Lower leg skin (tissue), 4 donors: Measurements from ENCODE around the gene FKRP. TPM values are rescaled to one million over a fixed set of nuclear protein-coding genes. Genes with fewer than 3 reads are reported as not detected.

ENCODE experiments used
- DNase-seq, 2 donors: peaks; one replicate each; pipeline ENCODE4 v3.0.0-alpha.2; 2019; ENCODE audit warnings: low spot score in 2 of 2
- H3K4me3 ChIP-seq: fragments of 200-600 bp; sonication (generic); 2 replicates; pipeline ENCODE4 v1.5.1; 2017; ENCODE audit warnings: mild to moderate bottlenecking, low read depth; ENCODE audit not compliant: poor library complexity, severe bottlenecking
- POLR2A ChIP-seq, 2 donors: fragments of 450-650 bp; IDR thresholded peaks; one replicate each; pipeline ENCODE4 v1.6.1; 2016 to 2017; ENCODE audit warnings: antibody characterized with exemption in 2 of 2, mild to moderate bottlenecking in 1 of 2, moderate library complexity in 1 of 2
- WGBS, 2 donors: methylation state at CpG; one replicate each; pipeline ENCODE4 v1.1.5; 2018; 5-methylcytosine and 5-hydroxymethylcytosine counted together
- intact Hi-C: fragments of 100-400 bp; cut with DNase I; formaldehyde crosslinking; loops from one replicate; pipeline ENCODE4 v1.15.0; 2023; ENCODE audit warnings: low total_unique reads
- total RNA-seq, 4 donors: library from RNA; depleted of rRNA; stranded (reverse); fragments of >200 nt; gene quantifications; one replicate each; pipeline ENCODE4 v1.1.0, GENCODE V29; 2016
- TF ChIP-seq, protein P1 (sequence below), 3 donors: fragments of 450-650 bp; IDR thresholded peaks; one replicate each; pipeline ENCODE4 v1.5.1; 2016; ENCODE audit warnings: antibody characterized with exemption in 3 of 3, mild to moderate bottlenecking in 3 of 3, moderate library complexity in 2 of 3

Gene FKRP
- total RNA-seq, 4 donors from 2014 or later, result 9.4 to 16.1 (median 12.8) TPM

DNA sequence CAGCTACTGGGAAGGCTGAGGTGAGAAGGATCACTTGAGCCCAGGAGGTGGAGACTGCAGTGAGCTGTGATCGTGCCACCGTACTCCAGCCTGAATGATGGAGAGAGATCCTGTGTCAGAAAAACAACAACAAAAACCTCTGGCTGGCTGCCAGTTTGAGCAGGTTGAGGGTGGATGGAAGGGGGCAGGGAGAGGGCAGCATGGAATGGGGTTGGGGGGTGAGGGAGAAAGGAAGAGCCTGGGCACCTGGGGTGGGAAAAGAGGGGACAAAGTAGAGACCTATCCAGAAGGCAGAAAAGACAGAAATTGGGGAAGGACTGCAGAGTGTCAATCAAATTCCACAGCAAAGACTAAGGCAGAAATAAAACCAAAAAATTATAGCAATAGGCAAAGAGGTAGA is 37.8 kb downstream of the FKRP start:
- no peak for DNase-seq
- 48 to 55% methylated on average over 2 of the region's 2 CpGs for WGBS, 2 donors
- no peak for TF ChIP-seq POLR2A (IDR thresholded peaks at IDR 0.05)
- TF ChIP-seq, protein P1, sequence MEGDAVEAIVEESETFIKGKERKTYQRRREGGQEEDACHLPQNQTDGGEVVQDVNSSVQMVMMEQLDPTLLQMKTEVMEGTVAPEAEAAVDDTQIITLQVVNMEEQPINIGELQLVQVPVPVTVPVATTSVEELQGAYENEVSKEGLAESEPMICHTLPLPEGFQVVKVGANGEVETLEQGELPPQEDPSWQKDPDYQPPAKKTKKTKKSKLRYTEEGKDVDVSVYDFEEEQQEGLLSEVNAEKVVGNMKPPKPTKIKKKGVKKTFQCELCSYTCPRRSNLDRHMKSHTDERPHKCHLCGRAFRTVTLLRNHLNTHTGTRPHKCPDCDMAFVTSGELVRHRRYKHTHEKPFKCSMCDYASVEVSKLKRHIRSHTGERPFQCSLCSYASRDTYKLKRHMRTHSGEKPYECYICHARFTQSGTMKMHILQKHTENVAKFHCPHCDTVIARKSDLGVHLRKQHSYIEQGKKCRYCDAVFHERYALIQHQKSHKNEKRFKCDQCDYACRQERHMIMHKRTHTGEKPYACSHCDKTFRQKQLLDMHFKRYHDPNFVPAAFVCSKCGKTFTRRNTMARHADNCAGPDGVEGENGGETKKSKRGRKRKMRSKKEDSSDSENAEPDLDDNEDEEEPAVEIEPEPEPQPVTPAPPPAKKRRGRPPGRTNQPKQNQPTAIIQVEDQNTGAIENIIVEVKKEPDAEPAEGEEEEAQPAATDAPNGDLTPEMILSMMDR (IDR thresholded peaks at IDR 0.05), result no peak
- no peak overlapping the region for H3K4me3 ChIP-seq
- intact Hi-C loops, result no loop called here

DNA sequence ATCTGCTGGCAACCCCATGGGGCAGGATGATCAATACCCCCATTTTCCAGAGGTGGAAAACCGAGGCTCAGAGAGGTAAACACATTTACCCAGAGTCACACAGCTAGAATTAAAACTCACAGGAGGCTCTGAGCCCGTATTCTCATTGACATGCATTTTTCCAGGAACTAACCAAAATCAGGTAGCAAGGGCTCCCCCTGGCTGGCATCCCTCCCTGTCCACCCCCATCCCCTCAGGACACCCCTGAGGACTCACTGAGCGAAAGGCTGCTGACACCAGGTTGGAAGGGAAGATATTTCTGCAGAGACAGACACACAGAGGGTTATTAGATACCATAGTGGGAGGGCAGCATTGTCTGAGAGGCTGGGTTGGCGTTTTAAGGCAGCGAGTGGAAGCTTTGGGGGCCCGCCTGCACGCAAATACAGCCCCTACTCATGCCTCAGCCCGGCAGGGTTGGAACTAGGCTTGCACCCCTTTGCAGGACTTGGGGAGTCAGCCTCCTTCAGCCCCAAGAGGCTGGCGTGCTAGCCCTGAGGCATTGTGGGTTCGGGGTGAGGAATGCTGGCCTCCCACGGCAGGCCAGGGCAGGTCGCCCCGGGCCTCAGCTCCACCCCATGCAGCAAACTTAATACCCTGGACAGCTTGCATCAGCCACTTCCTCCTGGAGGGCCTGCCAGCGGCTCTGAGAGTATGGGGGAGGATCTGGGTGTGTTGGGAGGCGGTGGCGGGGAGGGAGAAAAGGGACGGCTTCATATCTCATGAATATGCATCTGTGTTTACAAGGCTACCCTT is 38.6 kb downstream of the FKRP start:
- TF ChIP-seq, protein P1 (IDR thresholded peaks at IDR 0.05), result no peak
- no peak for TF ChIP-seq POLR2A (IDR thresholded peaks at IDR 0.05)
- 15 to 28% methylated on average over 15 to 17 of the region's 17 CpGs for WGBS, 2 donors
- intact Hi-C loops, result no loop called here
- peak; percentile 71 to 96 for DNase-seq
- peak overlapping the region; percentile 7 for H3K4me3 ChIP-seq

DNA sequence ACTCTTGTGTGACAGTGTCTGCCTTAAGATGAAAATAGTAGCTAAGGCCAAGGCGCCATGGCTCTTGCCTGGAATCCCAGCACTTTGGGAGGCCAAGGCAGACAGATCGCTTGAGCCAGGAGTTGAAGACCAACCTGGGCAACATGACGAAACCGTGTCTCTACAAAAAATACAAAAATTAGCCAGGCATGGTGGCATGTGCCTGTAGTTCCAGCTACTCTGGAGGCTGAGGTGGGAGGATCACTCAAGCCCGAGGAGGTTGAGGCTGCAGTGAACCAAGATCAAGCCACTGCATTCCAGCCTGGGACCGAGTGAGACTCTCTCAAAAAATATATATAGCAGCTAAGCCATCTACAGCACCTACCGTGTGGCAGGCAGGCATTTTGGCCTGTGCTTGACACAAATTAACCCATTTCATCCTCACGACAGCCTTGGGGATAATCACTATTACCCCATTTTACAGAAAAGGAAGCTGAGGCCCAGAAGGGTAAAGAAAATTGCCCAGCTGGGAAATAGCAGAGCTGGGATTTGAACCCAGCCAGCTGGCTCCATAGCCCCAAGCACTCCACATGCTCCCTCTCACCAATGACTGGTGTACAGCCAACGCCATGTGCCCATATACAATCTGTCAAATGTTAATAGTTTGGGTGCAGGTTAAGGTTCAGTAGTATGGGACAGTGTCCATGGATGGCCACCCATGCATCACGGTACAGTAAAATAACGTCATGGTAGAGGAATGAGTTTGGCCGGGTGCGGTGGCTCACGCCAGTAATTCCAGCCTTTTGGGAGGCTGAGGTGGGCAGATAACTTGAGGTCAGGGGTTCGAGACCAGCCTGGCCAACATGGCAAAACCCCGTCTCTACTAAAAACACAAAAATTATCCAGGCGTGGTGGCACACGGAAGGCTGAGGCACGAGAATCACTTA is 39.5 kb downstream of the FKRP start:
- TF ChIP-seq, protein P1 (IDR thresholded peaks at IDR 0.05), result no peak
- no peak for TF ChIP-seq POLR2A (IDR thresholded peaks at IDR 0.05)
- H3K4me3 ChIP-seq, result peak overlapping the region; percentile 93
- WGBS, 2 donors, result 45 to 59% methylated on average over 19 of the region's 19 CpGs
- intact Hi-C loops, result no loop called here
- DNase-seq, result no peak

DNA sequence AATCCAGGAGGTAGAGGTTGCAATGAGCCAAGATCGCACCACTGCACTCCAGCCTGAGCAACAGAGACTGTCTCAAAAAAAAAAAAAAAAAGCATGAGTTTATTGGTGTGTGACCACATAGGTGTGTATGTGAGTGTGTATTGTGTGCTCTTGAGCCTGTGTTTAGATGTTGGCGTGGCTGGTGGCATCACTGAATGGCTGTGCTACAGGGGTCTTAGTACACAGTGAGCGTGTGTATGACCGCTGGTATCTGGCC is 40.1 kb downstream of the FKRP start:
- intact Hi-C loops, result no loop called here
- DNase-seq, result no peak
- TF ChIP-seq, protein P1 (IDR thresholded peaks at IDR 0.05), result no peak
- no peak for TF ChIP-seq POLR2A (IDR thresholded peaks at IDR 0.05)
- WGBS, 2 donors, result 13 to 41% methylated on average over 4 of the region's 4 CpGs
- H3K4me3 ChIP-seq, result peak overlapping the region; percentile 93

DNA sequence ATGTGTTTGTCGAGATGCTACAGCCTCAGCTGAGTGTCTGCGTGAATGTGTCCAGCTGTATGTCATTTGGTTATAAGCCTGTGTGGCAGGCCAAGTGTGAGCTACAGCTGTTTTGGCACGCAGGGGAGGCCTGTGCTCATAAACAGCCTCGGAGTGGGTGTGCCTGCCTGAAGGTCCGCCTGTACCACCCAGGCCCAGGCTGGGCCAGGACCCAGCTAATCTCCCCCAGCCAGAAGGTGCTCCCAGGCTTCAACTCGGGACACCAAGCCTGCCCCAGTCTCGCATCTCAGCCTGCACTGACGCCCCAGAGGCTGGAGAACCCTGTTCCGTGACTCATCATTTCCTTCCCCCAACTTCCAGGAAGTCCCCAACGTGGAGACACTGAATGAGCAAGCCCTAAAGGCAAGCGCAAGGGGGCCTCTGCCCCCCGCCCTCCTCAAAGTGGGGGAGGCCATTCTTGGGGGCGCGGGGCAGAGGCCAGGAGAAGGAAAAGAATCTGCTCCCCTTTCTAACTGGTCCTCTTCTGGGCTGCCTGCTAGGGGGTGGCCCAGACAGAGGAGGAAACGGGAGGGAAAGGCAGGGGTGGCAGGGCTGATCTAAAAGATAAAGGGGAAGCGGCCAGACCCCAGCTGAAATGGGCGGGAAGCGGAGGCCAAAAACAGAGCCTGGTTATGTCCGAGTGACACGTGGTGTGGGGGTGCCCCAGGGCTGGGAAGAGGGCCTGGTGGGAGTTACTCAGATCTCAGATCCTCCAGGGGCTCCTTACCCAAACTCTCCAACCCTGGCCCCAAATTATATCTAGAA is 40.6 kb downstream of the FKRP start:
- intact Hi-C loops, result no loop called here
- H3K4me3 ChIP-seq, result peak overlapping the region; percentile 93
- 0 to 2% methylated on average over 19 to 20 of the region's 20 CpGs for WGBS, 2 donors
- no peak for TF ChIP-seq POLR2A (IDR thresholded peaks at IDR 0.05)
- TF ChIP-seq, protein P1 (IDR thresholded peaks at IDR 0.05), result no peak
- peak; percentile 60 to 96 for DNase-seq
